Activated CD8-positive, alpha-beta memory T cell treated with anti-CD3 and anti-CD28 coated beads, Interleukin-2, amount 50 U/mL, for 24 hours (primary cell): ENCODE data around the gene GRN.
"Not testable (repeated sequence)": the region's sequence is repeated elsewhere in the genome, so short reads cannot be mapped to it uniquely, and the experiment has no call there.

ENCODE experiments used
- DNase-seq: peaks from one replicate; pipeline ENCODE4 v3.0.0-alpha.2; 2020; ENCODE audit errors: extremely low read depth

GRN gene

GRCh38 chr17:44383363-44383762 lies 38.3 kb downstream of the GRN start:
- DNase-seq, result no peak

GRCh38 chr17:44383861-44384260 lies 38.8 kb downstream of the GRN start:
- no peak for DNase-seq

GRCh38 chr17:44384281-44384822 lies 39.2 kb downstream of the GRN start:
- DNase-seq, result no peak

- DNase-seq, result no peak
Measured at GRCh38 chr17:44384823-44385286, 39.8 kb downstream of the GRN start.

GRCh38 chr17:44385287-44386181 lies 40.4 kb downstream of the GRN start:
- peak; percentile 74 for DNase-seq

GRCh38 chr17:44386182-44386525 lies 41.1 kb downstream of the GRN start:
- DNase-seq, result no peak

- no peak for DNase-seq
Measured at GRCh38 chr17:44387804-44388203, 42.7 kb downstream of the GRN start.

- no peak for DNase-seq
Measured at GRCh38 chr17:44389281-44389680, 44.2 kb downstream of the GRN start, which contains the start of gene ITGA2B. TSS of gene ITGA2B (minus strand) at chr17:44389649. CDS start at chr17:44389473, 176 bp downstream.

- no peak for DNase-seq
Measured at GRCh38 chr17:44389723-44390202, 44.7 kb downstream of the GRN start.

GRCh38 chr17:44390250-44390870 lies 45.3 kb downstream of the GRN start:
- no peak for DNase-seq

- not testable (repeated sequence) for DNase-seq
Measured at GRCh38 chr17:44394112-44394511, 49.0 kb downstream of the GRN start.

GRCh38 chr17:44394833-44395232 lies 49.7 kb downstream of the GRN start:
- no peak for DNase-seq

- no peak for DNase-seq
Measured at GRCh38 chr17:44396946-44397345, 51.8 kb downstream of the GRN start.

GRCh38 chr17:44397479-44398440 lies 52.7 kb downstream of the GRN start:
- DNase-seq, result no peak

- no peak for DNase-seq
Measured at GRCh38 chr17:44398692-44399691, 53.9 kb downstream of the GRN start.

GRCh38 chr17:44400226-44400847 lies 55.2 kb downstream of the GRN start:
- DNase-seq, result no peak
